Measurements from ENCODE around the gene CNKSR3.

Gene CNKSR3

GRCh38 chr6:154500769-154501577 lies 9.5 kb downstream of the CNKSR3 start:
- no peak for DNase-seq

GRCh38 chr6:154499855-154500589 lies 10.5 kb downstream of the CNKSR3 start:
- no peak for DNase-seq

GRCh38 chr6:154498340-154498934 lies 12.0 kb downstream of the CNKSR3 start:
- no peak for DNase-seq

GRCh38 chr6:154496793-154497517 lies 13.5 kb downstream of the CNKSR3 start:
- no peak for DNase-seq

GRCh38 chr6:154496186-154496585 lies 14.3 kb downstream of the CNKSR3 start:
- DNase-seq, result no peak

GRCh38 chr6:154494592-154495311 lies 15.7 kb downstream of the CNKSR3 start:
- no peak for DNase-seq

GRCh38 chr6:154491567-154492470 lies 18.7 kb downstream of the CNKSR3 start:
- no peak for DNase-seq

GRCh38 chr6:154489822-154490221 lies 20.7 kb downstream of the CNKSR3 start:
- DNase-seq, result no peak

GRCh38 chr6:154488802-154489437 lies 21.6 kb downstream of the CNKSR3 start:
- no peak for DNase-seq

GRCh38 chr6:154488248-154488593 lies 22.3 kb downstream of the CNKSR3 start:
- no peak for DNase-seq

- DNase-seq, result peak in 1 of 3 experiments; percentile 68
Measured at GRCh38 chr6:154487367-154488247, 22.9 kb downstream of the CNKSR3 start.

- no peak for DNase-seq
Measured at GRCh38 chr6:154485815-154486214, 24.7 kb downstream of the CNKSR3 start.

- no peak for DNase-seq
Measured at GRCh38 chr6:154484942-154485341, 25.5 kb downstream of the CNKSR3 start.

- DNase-seq, result peak in 1 of 3 experiments; percentile 57
Measured at GRCh38 chr6:154482858-154483257, 27.6 kb downstream of the CNKSR3 start.

GRCh38 chr6:154481521-154482013 lies 28.9 kb downstream of the CNKSR3 start:
- peak in 1 of 3 experiments; percentile 62 for DNase-seq

GRCh38 chr6:154479771-154480639 lies 30.5 kb downstream of the CNKSR3 start:
- no peak for DNase-seq

- peak in 1 of 3 experiments; percentile 16 for DNase-seq
Measured at GRCh38 chr6:154479351-154479769, 31.1 kb downstream of the CNKSR3 start.

GRCh38 chr6:154478701-154479060 lies 31.8 kb downstream of the CNKSR3 start:
- DNase-seq, result no peak

Measured in NCI-H1417 (cell line).